K562 (cell line): Measurements from ENCODE around the gene KCNB1. TPM values are rescaled to one million over a fixed set of nuclear protein-coding genes. Genes with fewer than 3 reads are reported as not detected.

Experiments
- ATAC-seq: fragments of 200-7000 bp; cut with Tn5 transposase; 3 replicates; pipeline ENCODE4 v1.9.1; 2020; ENCODE audit warnings: moderate library complexity
- BruUV-seq: library from RNA; stranded (reverse); fragments of 400-500 nt; replicated peaks from 2 replicates; lab custom pipeline; 2021; lab: Mats Ljungman, UMichigan
- CTCF ChIA-PET: fragments of 300-600 bp; formaldehyde crosslinking; extraction: SDS; loops from one replicate; lab custom pipeline; 2021; ENCODE audit warnings: low intra/inter-chr PET ratio; lab: Yijun Ruan, JAX
- POLR2A ChIA-PET: fragments of 300-600, 350-650 bp; sonication (Branson Sonifier 250); formaldehyde crosslinking; extraction: SDS; loops from one replicate; lab custom pipeline; 2021; ENCODE audit warnings: antibody characterized with exemption, inconsistent platforms; lab: Yijun Ruan, JAX
- DNase-seq, 4 experiments: peaks; one replicate each; pipeline versions ENCODE4 v3.0.0 to v3.0.0-alpha.2; 2011 to 2018; ENCODE audit warnings: low spot score in 3 of 4, mixed read lengths in 3 of 4; ENCODE audit errors: extremely low read depth in 1 of 4
- FAIRE-seq: peaks from 2 replicates; lab custom pipeline; 2011; peaks lifted over from hg19 to GRCh38; lab: Jason Lieb, UNC
- H2AFZ ChIP-seq: 2 replicates; pipeline ENCODE4 v1.6.0; 2011; ENCODE audit warnings: low read depth, low read length, control low read depth, inconsistent platforms
- H3K27ac ChIP-seq: fragments of 200-600 bp; 3 replicates; pipeline ENCODE4 v1.8.0; 2011; ENCODE audit warnings: low read depth, mild to moderate bottlenecking, control low read depth, inconsistent platforms, low read length, moderate library complexity, mixed read lengths; ENCODE audit errors: extremely low read depth
- H3K27me3 ChIP-seq, 2 experiments: fragments of 300-600 bp in 1 of 2; 2 replicates in 1 of 2; 3 replicates in 1 of 2; pipeline versions ENCODE4 v1.6.0 to v1.8.0; 2011; ENCODE audit warnings: inconsistent platforms in 2 of 2, low read length in 2 of 2, mild to moderate bottlenecking in 1 of 2, mixed read lengths in 1 of 2, moderate library complexity in 1 of 2; ENCODE audit not compliant: control insufficient read depth in 2 of 2, insufficient read depth in 2 of 2
- H3K36me3 ChIP-seq: fragments of 300-600 bp; 3 replicates; pipeline ENCODE4 v1.8.0; 2011; ENCODE audit warnings: mild to moderate bottlenecking, low read length, inconsistent platforms; ENCODE audit not compliant: control insufficient read depth, insufficient read depth
- H3K4me1 ChIP-seq, 2 experiments: fragments of 200-600 bp in 1 of 2; replicated peaks in 1 of 2; 2 replicates in 1 of 2; 3 replicates in 1 of 2; pipeline versions ENCODE4 v1.5.1 to v1.8.0; 2011; ENCODE audit warnings: inconsistent platforms in 2 of 2, low read length in 2 of 2, mild to moderate bottlenecking in 1 of 2, mixed read lengths in 1 of 2, moderate library complexity in 1 of 2; ENCODE audit not compliant: control insufficient read depth in 2 of 2, insufficient read depth in 2 of 2
- H3K4me2 ChIP-seq: 2 replicates; pipeline ENCODE4 v1.6.1; 2011; ENCODE audit warnings: low read length, control low read depth, inconsistent platforms, mixed read lengths; ENCODE audit not compliant: insufficient read depth
- H3K4me3 ChIP-seq: fragments of 200-600 bp; sonication (generic), shearing (Covaris generic); 2 replicates; pipeline ENCODE4 v1.5.1; 2016; ENCODE audit warnings: control low read depth, inconsistent platforms
- H3K79me2 ChIP-seq: fragments of 200-600 bp; 3 replicates; pipeline ENCODE4 v1.8.0; 2011; ENCODE audit warnings: low read length, inconsistent platforms; ENCODE audit not compliant: control insufficient read depth, insufficient read depth
- H3K9ac ChIP-seq, 2 experiments: 2 replicates each; pipeline versions ENCODE4 v1.6.0 to v1.6.1; 2011; ENCODE audit warnings: low read depth in 2 of 2, low read length in 2 of 2, control low read depth in 1 of 2, inconsistent platforms in 1 of 2, mild to moderate bottlenecking in 1 of 2, mixed read lengths in 1 of 2; ENCODE audit not compliant: insufficient read depth in 1 of 2
- H3K9me1 ChIP-seq: one replicate; pipeline ENCODE4 v1.6.0; 2011; ENCODE audit warnings: inconsistent platforms, mild to moderate bottlenecking, low read length, moderate library complexity; ENCODE audit not compliant: control insufficient read depth, insufficient read depth
- H3K9me3 ChIP-seq: replicated peaks from 2 replicates; pipeline ENCODE4 v1.5.1; 2011; ENCODE audit warnings: low read depth, low read length, inconsistent platforms; ENCODE audit not compliant: control insufficient read depth, insufficient read depth
- H4K20me1 ChIP-seq: replicated peaks from 2 replicates; pipeline ENCODE4 v1.6.1; 2011; ENCODE audit warnings: low read length, inconsistent platforms, mixed read lengths; ENCODE audit not compliant: control insufficient read depth, insufficient read depth
- CHD2 ChIP-seq: IDR thresholded peaks from 2 replicates; pipeline ENCODE4 v1.6.1; 2011; ENCODE audit warnings: low read depth, low read length
- CREB1 ChIP-seq, 2 experiments: sonication (generic) in 1 of 2; formaldehyde crosslinking in 1 of 2; IDR thresholded peaks; 2 replicates each; pipeline versions ENCODE4 v1.6.1 to v1.8.0; 2012 to 2022; ENCODE audit warnings: inconsistent platforms in 1 of 2, mild to moderate bottlenecking in 1 of 2, missing genetic modification reagents in 1 of 2, moderate library complexity in 1 of 2
- FOXP1 ChIP-seq: sonication (generic); formaldehyde crosslinking; IDR thresholded peaks from 2 replicates; pipeline ENCODE4 v1.8.0; 2022; ENCODE audit warnings: mild to moderate bottlenecking, missing genetic modification reagents
- KAT7 ChIP-seq: sonication (generic); formaldehyde crosslinking; IDR thresholded peaks from 2 replicates; pipeline ENCODE4 v1.8.0; 2022; ENCODE audit warnings: missing genetic modification reagents, mild to moderate bottlenecking, borderline replicate concordance
- KLF13 ChIP-seq: fragments of 450-650 bp; IDR thresholded peaks from 2 replicates; pipeline ENCODE4 v1.6.1; 2016; ENCODE audit warnings: missing genetic modification characterization, low read depth, mild to moderate bottlenecking, missing compliant biosample characterization, moderate library complexity, borderline replicate concordance
- MYBL2 ChIP-seq, 2 experiments: fragments of 450-650 bp in 1 of 2; sonication (generic) in 1 of 2; formaldehyde crosslinking in 1 of 2; IDR thresholded peaks; 2 replicates each; pipeline versions ENCODE4 v1.6.1 to v1.8.1; 2017 to 2022; ENCODE audit warnings: borderline replicate concordance in 1 of 2, inconsistent platforms in 1 of 2, low read depth in 1 of 2, mild to moderate bottlenecking in 1 of 2, missing genetic modification reagents in 1 of 2, moderate library complexity in 1 of 2
- RBM25 ChIP-seq: fragments of 200-400 bp; formaldehyde crosslinking; IDR thresholded peaks from 2 replicates; pipeline ENCODE4 v1.6.1; 2018; ENCODE audit warnings: low read length, low read depth, moderate library complexity; ENCODE audit not compliant: severe bottlenecking
- RFX7 ChIP-seq: fragments of 250-450 bp; sonication (Bioruptor Pico); IDR thresholded peaks from 2 replicates; pipeline ENCODE4 v1.5.1; 2021; ENCODE audit warnings: mild to moderate bottlenecking
- SMARCA5 ChIP-seq: fragments of 450-650 bp; IDR thresholded peaks from 2 replicates; pipeline ENCODE4 v1.6.1; 2016
- ZNF224 ChIP-seq: sonication (generic); formaldehyde crosslinking; IDR thresholded peaks from 2 replicates; pipeline ENCODE4 v1.8.0; 2022; ENCODE audit warnings: mild to moderate bottlenecking, missing genetic modification reagents
- WGBS: fragments of 100-300 bp; shearing (Covaris generic); methylation state at CpG from one replicate; pipeline ENCODE4 v1.1.6; 2016; ENCODE audit warnings: low coverage, mixed read lengths; ENCODE audit not compliant: insufficient coverage; ENCODE audit errors: missing lambda C conversion rate; 5-methylcytosine and 5-hydroxymethylcytosine counted together
- in situ Hi-C: fragments of 300-500 bp; cut with MboI; formaldehyde crosslinking; loops from 4 replicates; pipeline ENCODE4 v1.15.0; 2018; ENCODE audit warnings: inconsistent platforms, mixed read lengths
- intact Hi-C: fragments of 100-400 bp; cut with micrococcal nuclease; formaldehyde crosslinking; loops from 2 replicates; pipeline ENCODE4 v1.14.2; 2022
- polyA plus RNA-seq, 8 experiments: library from polyadenylated mRNA; depleted of rRNA in 4 of 8; stranded (reverse) in 5 of 8; unstranded in 3 of 8; fragments of >200 nt; fragmentation: Nextera tagmentation in 2 of 8; fragmentation: Illumina TruSeq in 1 of 8; extraction: Ambion mirVana in 2 of 8; extraction: Trizol in 1 of 8; gene quantifications; 2 replicates each; pipeline versions ENCODE4 v1.2.1 to v1.2.3, GENCODE V29; 2011 to 2014; ENCODE audit warnings: inconsistent platforms in 1 of 8, missing spikeins in 1 of 8
- total RNA-seq, 7 experiments: library from RNA; depleted of rRNA in 6 of 7; stranded (reverse); fragments of >200 nt in 6 of 7; fragmentation: Illumina TruSeq in 2 of 7; extraction: Trizol in 2 of 7; gene quantifications; 2 replicates each; pipeline versions ENCODE4 v1.2.1 to v1.2.3, GENCODE V29; 2011 to 2021; ENCODE audit warnings: low replicate concordance in 1 of 7

The KCNB1 gene
- total and polyA plus RNA-seq, 9 of the 15 experiments (the other 6 are each of a cell fraction or from before 2014, with no cell fraction given) = 0.01 to 0.06 TPM; not detected in 7

- TF ChIP-seq KLF13 (tag) (no peak), SMARCA5 (0 out of 2 replicates have a peak, but pooled peaks have one; percentile 21), FOXP1 (no peak), KAT7 (CRISPR knock-in tag) (no peak), CREB1 (IDR thresholded peaks at IDR 0.05) (no peak), CREB1 (CRISPR knock-in tag; IDR thresholded peaks at IDR 0.05) (no peak), RBM25 (peak; percentile 34), RFX7 (CRISPR knock-in tag) (no peak), MYBL2 (IDR thresholded peaks at IDR 0.05; ENCODE audit: low read depth) (no peak), MYBL2 (CRISPR knock-in tag; IDR thresholded peaks at IDR 0.05; ENCODE audit: borderline replicate concordance) (no peak)
Measured at GRCh38 chr20:49395659-49396058, 86.8 kb downstream of the KCNB1 start (continued).

GRCh38 chr20:49395183-49395582 is 87.3 kb downstream of the KCNB1 start:
- Histone ChIP-seq H3K9ac (no peak overlapping the region), H3K27ac (no peak overlapping the region), H3K9me3 (no peaks in the 10 kb centered on the region), H3K27me3 (peaks cover 16 to 40% of the 10 kb centered on the region in 2 experiments), H3K4me3 (no peak overlapping the region), H3K9me1 (no peaks in the 10 kb centered on the region), H2AFZ (no peak overlapping the region), H3K36me3 (no peaks in the 10 kb centered on the region), H3K79me2 (no peaks in the 10 kb centered on the region), H4K20me1 (no peaks in the 10 kb centered on the region), H3K4me2 (no peak overlapping the region), H3K4me1 (no peaks in the 10 kb centered on the region)
- in situ Hi-C loops = no loop called here
- ChIA-PET CTCF (no interaction called here), POLR2A (interaction anchor here (1.1 kb wide), 1 partner anchor 43 kb away, joined by 4 read pairs; no protein-coding TSS in a partner anchor)
- WGBS = 13% methylated on average over 14 of the region's 14 CpGs
- intact Hi-C loops = no loop called here
- ATAC-seq (no peak), DNase-seq (no peak), FAIRE-seq (no peak)
- TF ChIP-seq CHD2 (no peak), ZNF224 (CRISPR knock-in tag) (no peak)
- BruUV-seq = no TSS peak
